Keratinocyte (primary cell): ENCODE measurements around the gene IER5.

Experiments
- EZH2 ChIP-seq: IDR thresholded peaks from one replicate; pipeline ENCODE4 v1.6.1; 2012; ENCODE audit warnings: inconsistent platforms, mild to moderate bottlenecking, low read length, moderate library complexity
- TF ChIP-seq, protein P1 (sequence below), 3 experiments: IDR thresholded peaks in 1 of 3; conservative IDR thresholded peaks in 1 of 3; optimal IDR thresholded peaks in 1 of 3; 2 replicates in 2 of 3; 3 replicates in 1 of 3; pipeline versions ENCODE3 to v1.5.1; 2011; ENCODE audit warnings: low read length in 3 of 3, mild to moderate bottlenecking in 3 of 3, moderate library complexity in 2 of 3, control low read depth in 1 of 3, inconsistent platforms in 1 of 3; ENCODE audit not compliant: insufficient read depth in 2 of 3; ENCODE audit errors: extremely low read depth in 1 of 3

DNA sequence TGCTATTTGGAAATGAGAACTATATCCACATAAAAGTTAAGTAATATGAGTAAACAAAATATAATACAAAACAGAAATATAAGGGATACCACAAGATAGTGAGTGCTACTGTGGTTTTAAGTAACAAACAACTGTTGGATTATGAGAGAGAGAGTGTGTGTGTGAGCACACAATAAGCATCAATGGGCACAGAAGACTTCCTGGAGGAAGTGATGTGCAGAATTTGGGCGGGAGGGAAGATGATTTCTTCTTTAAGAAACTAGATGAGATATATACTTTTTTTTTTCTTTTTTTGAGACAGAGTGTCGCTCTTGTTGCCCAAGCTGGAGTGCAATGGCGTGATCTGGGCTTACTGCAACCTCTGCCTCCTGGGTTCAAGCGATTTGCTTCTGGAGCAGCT, 7.9 kb upstream of the IER5 start:
- TF ChIP-seq, protein P1, sequence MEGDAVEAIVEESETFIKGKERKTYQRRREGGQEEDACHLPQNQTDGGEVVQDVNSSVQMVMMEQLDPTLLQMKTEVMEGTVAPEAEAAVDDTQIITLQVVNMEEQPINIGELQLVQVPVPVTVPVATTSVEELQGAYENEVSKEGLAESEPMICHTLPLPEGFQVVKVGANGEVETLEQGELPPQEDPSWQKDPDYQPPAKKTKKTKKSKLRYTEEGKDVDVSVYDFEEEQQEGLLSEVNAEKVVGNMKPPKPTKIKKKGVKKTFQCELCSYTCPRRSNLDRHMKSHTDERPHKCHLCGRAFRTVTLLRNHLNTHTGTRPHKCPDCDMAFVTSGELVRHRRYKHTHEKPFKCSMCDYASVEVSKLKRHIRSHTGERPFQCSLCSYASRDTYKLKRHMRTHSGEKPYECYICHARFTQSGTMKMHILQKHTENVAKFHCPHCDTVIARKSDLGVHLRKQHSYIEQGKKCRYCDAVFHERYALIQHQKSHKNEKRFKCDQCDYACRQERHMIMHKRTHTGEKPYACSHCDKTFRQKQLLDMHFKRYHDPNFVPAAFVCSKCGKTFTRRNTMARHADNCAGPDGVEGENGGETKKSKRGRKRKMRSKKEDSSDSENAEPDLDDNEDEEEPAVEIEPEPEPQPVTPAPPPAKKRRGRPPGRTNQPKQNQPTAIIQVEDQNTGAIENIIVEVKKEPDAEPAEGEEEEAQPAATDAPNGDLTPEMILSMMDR (optimal IDR thresholded peaks at IDR 0.05 in 1 of 3, IDR thresholded peaks at IDR 0.05 in 1 of 3, conservative IDR thresholded peaks at IDR 0.05 in 1 of 3; ENCODE audit: extremely low read depth in 1 of 3, insufficient read depth in 2 of 3, low read length in 3 of 3): no peak
- TF ChIP-seq EZH2: no peak
